ENCODE measurements around the gene CNST.

The CNST gene

GRCh38 chr1:246617156-246617555 is 50.9 kb downstream of the CNST start:
- no peak for DNase-seq (ENCODE audit: low read depth)
- H3K4me3 ChIP-seq (ENCODE audit: low read depth, low read length), result no peak overlapping the region
- TF ChIP-seq CTCF (conservative IDR thresholded peaks at IDR 0.05; ENCODE audit: low read depth, low read length), result no peak

GRCh38 chr1:246617768-246618167 is 51.5 kb downstream of the CNST start:
- no peak for TF ChIP-seq CTCF (conservative IDR thresholded peaks at IDR 0.05; ENCODE audit: low read depth, low read length)

GRCh38 chr1:246618240-246618808 is 52.1 kb downstream of the CNST start:
- no peak overlapping the region for H3K4me3 ChIP-seq (ENCODE audit: low read depth, low read length)
- TF ChIP-seq CTCF (conservative IDR thresholded peaks at IDR 0.05; ENCODE audit: low read depth, low read length), result no peak
- no peak for DNase-seq (ENCODE audit: low read depth)

More at GRCh38 chr1:246617768-246618167, 51.5 kb downstream of the CNST start:
- no peak for DNase-seq (ENCODE audit: low read depth)
- no peak overlapping the region for H3K4me3 ChIP-seq (ENCODE audit: low read depth, low read length)

GRCh38 chr1:246622035-246622652 is 55.9 kb downstream of the CNST start:
- no peak for TF ChIP-seq CTCF (conservative IDR thresholded peaks at IDR 0.05; ENCODE audit: low read depth, low read length)
- no peak overlapping the region for H3K4me3 ChIP-seq (ENCODE audit: low read depth, low read length)
- no peak for DNase-seq (ENCODE audit: low read depth)

GRCh38 chr1:246624091-246624490 is 57.8 kb downstream of the CNST start:
- TF ChIP-seq CTCF (conservative IDR thresholded peaks at IDR 0.05; ENCODE audit: low read depth, low read length), result no peak
- H3K4me3 ChIP-seq (ENCODE audit: low read depth, low read length), result no peak overlapping the region
- no peak for DNase-seq (ENCODE audit: low read depth)

- DNase-seq (ENCODE audit: low read depth), result no peak
- no peak overlapping the region for H3K4me3 ChIP-seq (ENCODE audit: low read depth, low read length)
- TF ChIP-seq CTCF (conservative IDR thresholded peaks at IDR 0.05; ENCODE audit: low read depth, low read length), result no peak
Measured at GRCh38 chr1:246629030-246629429, 62.8 kb downstream of the CNST start.

GRCh38 chr1:246629976-246630375 is 63.7 kb downstream of the CNST start:
- TF ChIP-seq CTCF (conservative IDR thresholded peaks at IDR 0.05; ENCODE audit: low read depth, low read length), result no peak
- no peak for DNase-seq (ENCODE audit: low read depth)
- H3K4me3 ChIP-seq (ENCODE audit: low read depth, low read length), result no peak overlapping the region
